Cardiac fibroblast (primary cell): ENCODE data around the gene THSD4.

Experiments used
- DNase-seq, 2 donors: peaks; one replicate each; pipeline versions ENCODE4 v3.0.0 to v3.0.0-alpha.2; 2010; ENCODE audit warnings: low read depth in 2 of 2
- H3K4me3 ChIP-seq, 2 donors: replicated peaks in 1 of 2; 1 replicate in 1 of 2; 2 replicates in 1 of 2; pipeline ENCODE4 v1.5.1; 2011; ENCODE audit warnings: low read depth in 2 of 2, low read length in 2 of 2, mild to moderate bottlenecking in 2 of 2, moderate library complexity in 1 of 2
- TF ChIP-seq, protein P1 (sequence below): IDR thresholded peaks from one replicate; pipeline ENCODE4 v1.5.1; 2011; ENCODE audit warnings: low read depth, mild to moderate bottlenecking, low read length, inconsistent platforms

The THSD4 gene

DNA sequence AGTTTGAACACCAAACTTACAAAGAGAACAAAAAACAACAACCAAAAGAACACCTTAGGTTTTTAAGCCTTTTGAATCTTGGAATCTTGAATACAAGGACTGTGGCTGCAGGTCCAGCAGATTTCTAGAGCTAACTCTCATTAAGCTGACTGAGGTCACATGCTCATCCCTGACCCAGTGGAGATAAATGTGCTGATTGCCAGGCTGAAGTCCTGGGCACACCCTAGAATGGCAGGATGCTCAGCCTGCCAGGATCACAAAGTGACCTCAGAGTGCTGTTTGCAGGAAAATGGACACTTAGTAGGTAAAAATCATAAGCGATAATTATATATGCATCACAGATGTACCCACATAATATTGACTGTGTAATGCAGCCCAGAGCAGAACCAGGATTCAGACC lies 449.7 kb downstream of the THSD4 start:
- H3K4me3 ChIP-seq: no peak overlapping the region
- TF ChIP-seq, protein P1, sequence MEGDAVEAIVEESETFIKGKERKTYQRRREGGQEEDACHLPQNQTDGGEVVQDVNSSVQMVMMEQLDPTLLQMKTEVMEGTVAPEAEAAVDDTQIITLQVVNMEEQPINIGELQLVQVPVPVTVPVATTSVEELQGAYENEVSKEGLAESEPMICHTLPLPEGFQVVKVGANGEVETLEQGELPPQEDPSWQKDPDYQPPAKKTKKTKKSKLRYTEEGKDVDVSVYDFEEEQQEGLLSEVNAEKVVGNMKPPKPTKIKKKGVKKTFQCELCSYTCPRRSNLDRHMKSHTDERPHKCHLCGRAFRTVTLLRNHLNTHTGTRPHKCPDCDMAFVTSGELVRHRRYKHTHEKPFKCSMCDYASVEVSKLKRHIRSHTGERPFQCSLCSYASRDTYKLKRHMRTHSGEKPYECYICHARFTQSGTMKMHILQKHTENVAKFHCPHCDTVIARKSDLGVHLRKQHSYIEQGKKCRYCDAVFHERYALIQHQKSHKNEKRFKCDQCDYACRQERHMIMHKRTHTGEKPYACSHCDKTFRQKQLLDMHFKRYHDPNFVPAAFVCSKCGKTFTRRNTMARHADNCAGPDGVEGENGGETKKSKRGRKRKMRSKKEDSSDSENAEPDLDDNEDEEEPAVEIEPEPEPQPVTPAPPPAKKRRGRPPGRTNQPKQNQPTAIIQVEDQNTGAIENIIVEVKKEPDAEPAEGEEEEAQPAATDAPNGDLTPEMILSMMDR: no peak
- DNase-seq: no peak

DNA sequence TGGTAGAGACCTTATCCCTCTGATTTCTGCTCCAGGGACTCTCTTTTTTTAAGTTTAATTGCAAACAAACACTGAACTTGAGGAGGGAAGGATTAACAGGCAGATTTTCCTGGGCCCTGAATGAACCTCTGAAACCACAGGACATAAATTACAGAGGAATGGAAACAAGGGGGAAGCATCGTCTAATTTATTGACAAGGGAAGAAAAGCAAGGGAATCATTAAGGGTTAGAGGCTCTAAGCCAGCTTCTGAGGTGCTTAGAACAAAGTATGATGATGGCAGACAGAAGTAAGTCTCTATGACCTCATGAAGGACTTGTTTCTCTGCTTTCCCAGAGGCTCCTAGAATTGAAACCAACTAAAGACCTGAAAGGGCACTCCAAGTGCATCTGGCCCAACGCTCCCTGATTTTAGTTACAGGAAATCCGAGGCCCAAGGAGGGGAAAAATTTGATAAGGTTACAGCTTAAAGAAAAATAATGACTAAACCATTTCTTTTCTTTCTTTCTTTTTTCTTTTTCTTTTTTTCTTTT lies 450.4 kb downstream of the THSD4 start:
- no peak overlapping the region for H3K4me3 ChIP-seq
- TF ChIP-seq, protein P1: no peak
- peak in 1 of 2 donors; percentile 24 for DNase-seq

DNA sequence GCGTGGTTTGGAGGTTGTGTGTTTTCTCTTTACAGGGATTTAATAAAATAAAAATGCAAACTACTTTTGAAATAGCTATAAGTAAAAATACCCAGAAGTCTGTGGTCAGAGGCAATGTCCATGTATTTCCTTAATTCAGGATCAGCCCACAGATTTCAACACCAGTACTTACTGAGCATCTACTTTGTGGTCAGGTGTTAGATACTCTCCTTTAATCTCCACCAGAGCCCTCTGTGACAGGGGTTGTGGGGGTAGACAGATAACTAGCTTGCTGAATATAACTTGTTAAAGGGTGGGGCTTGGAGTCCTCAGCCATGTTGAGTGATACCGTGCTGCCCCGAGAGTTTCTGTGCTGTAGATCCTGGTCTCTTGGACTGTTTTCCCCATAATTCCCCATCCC lies 451.0 kb downstream of the THSD4 start:
- TF ChIP-seq, protein P1: no peak
- DNase-seq: no peak
- H3K4me3 ChIP-seq: no peak overlapping the region

DNA sequence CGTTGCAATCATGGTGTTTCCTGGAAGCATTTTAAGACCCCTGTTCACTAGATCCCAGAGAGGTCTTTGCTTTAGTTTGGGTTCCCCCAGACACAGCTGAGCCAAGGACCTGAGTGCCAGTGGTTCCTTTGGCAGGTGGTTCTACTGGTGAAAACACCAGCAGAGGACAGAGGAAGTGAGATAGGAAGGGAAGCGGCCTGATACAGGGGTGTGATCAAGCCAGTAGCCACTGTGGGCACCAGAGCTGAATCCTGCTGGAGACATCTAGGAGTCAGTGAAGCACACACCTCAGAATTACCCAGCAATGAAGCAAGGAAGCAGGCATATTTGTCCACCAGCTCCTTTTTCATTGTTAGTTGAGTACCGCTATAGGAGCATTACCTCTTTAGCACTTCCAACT lies 451.9 kb downstream of the THSD4 start:
- TF ChIP-seq, protein P1: no peak
- DNase-seq: no peak

DNA sequence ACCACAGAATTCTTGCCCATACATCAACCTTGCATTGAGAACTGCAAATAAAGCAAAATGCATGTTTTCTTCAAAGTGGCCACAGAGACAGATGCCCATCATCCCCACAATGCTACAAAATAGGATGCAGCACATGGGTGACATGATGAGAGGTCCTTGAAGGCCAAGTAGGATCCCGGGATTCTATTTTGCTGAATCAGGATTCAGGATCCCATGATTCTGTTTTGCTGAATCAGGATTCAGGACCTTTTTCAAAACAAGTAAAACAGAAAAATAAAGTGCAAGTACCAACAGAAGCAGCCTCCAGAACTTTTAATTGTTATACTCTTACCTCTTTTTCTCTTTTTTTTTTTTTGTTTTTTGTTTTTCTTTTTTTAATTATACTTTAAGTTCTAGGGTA lies 453.0 kb downstream of the THSD4 start:
- no peak overlapping the region for H3K4me3 ChIP-seq
- TF ChIP-seq, protein P1: no peak
- no peak for DNase-seq

More for the DNA sequence above, 451.9 kb downstream of the THSD4 start:
- H3K4me3 ChIP-seq: no peak overlapping the region

DNA sequence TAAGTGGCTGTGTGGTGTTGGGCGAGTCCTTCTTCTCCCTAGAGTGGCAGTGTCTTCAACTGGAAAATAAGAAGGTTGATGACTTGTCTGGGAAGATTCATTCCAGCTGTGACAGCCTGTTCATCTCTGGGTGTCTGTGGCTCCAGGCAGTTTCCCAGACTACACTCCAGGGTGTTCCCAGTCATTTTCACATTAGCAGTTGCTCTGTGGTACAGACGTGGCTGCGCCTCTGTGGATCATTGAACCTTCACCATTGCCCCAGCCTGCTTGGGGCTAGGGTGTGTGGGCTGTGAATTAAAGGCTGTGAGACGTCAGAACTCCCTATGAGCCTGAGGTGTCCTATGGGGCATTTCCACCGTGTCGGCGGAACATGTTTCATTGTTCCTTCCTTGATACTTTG lies 455.5 kb downstream of the THSD4 start:
- DNase-seq: no peak
- H3K4me3 ChIP-seq: no peak overlapping the region
- TF ChIP-seq, protein P1: no peak

DNA sequence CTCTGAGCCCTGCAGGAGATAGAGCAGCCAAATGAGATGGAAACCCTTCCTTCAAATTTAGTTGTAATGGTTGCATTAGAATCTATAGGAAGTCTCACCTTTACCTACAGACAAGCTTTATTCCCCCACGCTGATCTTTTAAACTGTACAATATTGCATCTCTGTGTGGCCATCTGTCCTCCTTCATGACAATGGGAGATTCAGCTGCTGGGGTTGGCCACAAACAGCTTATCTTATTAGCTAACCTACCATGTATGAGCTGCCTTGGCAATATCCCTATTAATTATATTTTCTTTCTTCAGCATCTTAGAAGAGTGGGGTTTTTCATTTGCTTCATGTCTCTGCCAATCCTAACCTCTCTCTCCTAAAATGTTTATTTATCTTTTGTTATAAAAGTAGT lies 456.4 kb downstream of the THSD4 start:
- TF ChIP-seq, protein P1: no peak
- DNase-seq: no peak
- H3K4me3 ChIP-seq: no peak overlapping the region
